GM12801 (cell line): ENCODE measurements around the gene FOXO6.

Experiments
- CTCF ChIP-seq: IDR thresholded peaks from one replicate; pipeline ENCODE4 v1.5.1; 2011; ENCODE audit warnings: control low read depth; ENCODE audit not compliant: insufficient read length; ENCODE audit errors: extremely low read depth

The FOXO6 gene

GRCh38 chr1:41318135-41318534 is 43.1 kb upstream of the FOXO6 start:
- TF ChIP-seq CTCF: no peak

GRCh38 chr1:41319106-41319755 is 42.0 kb upstream of the FOXO6 start:
- TF ChIP-seq CTCF: no peak

GRCh38 chr1:41319807-41320711 is 41.2 kb upstream of the FOXO6 start:
- TF ChIP-seq CTCF: no peak

GRCh38 chr1:41320895-41321676 is 40.1 kb upstream of the FOXO6 start:
- no peak for TF ChIP-seq CTCF

- TF ChIP-seq CTCF: no peak
These were observed 39.1 kb upstream of the FOXO6 start for GRCh38 chr1:41322101-41322661.

- TF ChIP-seq CTCF: no peak
These were observed 38.4 kb upstream of the FOXO6 start for GRCh38 chr1:41322835-41323234.

- TF ChIP-seq CTCF: no peak
These were observed 38.0 kb upstream of the FOXO6 start for GRCh38 chr1:41323243-41323642.
